ENCODE data around the gene DLGAP4. TPM values are rescaled to one million over a fixed set of nuclear protein-coding genes. Genes with fewer than 3 reads are reported as not detected.

The DLGAP4 gene
- total and polyA plus RNA-seq, 9 of the 15 experiments (the other 6 are each of a cell fraction or from before 2014, with no cell fraction given) = 0.31 to 34.1 (median 4.5) TPM

GRCh38 chr20:36418711-36419110 lies 112.6 kb downstream of the DLGAP4 start:
- H3K4me1 ChIP-seq (replicated peaks in 1 of 2; ENCODE audit: control insufficient read depth in 2 of 2, insufficient read depth in 2 of 2, low read length in 2 of 2) = peaks cover 5 to 8% of the 10 kb centered on the region in 2 experiments; a peak in 2 of 5 replicates
- intact Hi-C loops (cut with micrococcal nuclease) = no loop called here
- H3K36me3 ChIP-seq (ENCODE audit: control insufficient read depth, insufficient read depth, low read length) = no peaks in the 10 kb centered on the region
- H3K9me1 ChIP-seq (ENCODE audit: control insufficient read depth, insufficient read depth, low read length) = no peaks in the 10 kb centered on the region
- ChIA-PET CTCF (ENCODE audit: low intra/inter-chr PET ratio) (no interaction called here), POLR2A (no interaction called here)
- peaks cover 43 to 87% of the 10 kb centered on the region in 2 experiments; a peak in 4 of 5 replicates for H3K27me3 ChIP-seq (ENCODE audit: control insufficient read depth in 2 of 2, insufficient read depth in 2 of 2, low read length in 2 of 2)
- no peak overlapping the region for H2AFZ ChIP-seq (ENCODE audit: low read depth, low read length)
- no TSS peak for BruUV-seq (replicated peaks)
- H3K27ac ChIP-seq (ENCODE audit: extremely low read depth, low read depth, low read length) = no peak overlapping the region
- no peak overlapping the region for H3K4me3 ChIP-seq
- ATAC-seq (no peak), FAIRE-seq (no peak), DNase-seq (ENCODE audit: extremely low read depth in 1 of 4, low spot score in 3 of 4) (no peak)
- H3K79me2 ChIP-seq (ENCODE audit: control insufficient read depth, insufficient read depth, low read length) = no peaks in the 10 kb centered on the region
- H3K9me3 ChIP-seq (replicated peaks; ENCODE audit: control insufficient read depth, insufficient read depth, low read depth, low read length) = no peaks in the 10 kb centered on the region; the same call in 1 of the 2 replicates
- 1% methylated on average over 7 of the region's 7 CpGs for WGBS (ENCODE audit: insufficient coverage, low coverage, missing lambda C conversion rate)
- no peak overlapping the region for H3K9ac ChIP-seq (ENCODE audit: insufficient read depth in 1 of 2, low read depth in 2 of 2, low read length in 2 of 2)
- no peak overlapping the region for H3K4me2 ChIP-seq (ENCODE audit: insufficient read depth, low read length)
- in situ Hi-C loops (cut with MboI) = no loop called here
- no peak for TF ChIP-seq SRSF1 (IDR thresholded peaks at IDR 0.05; ENCODE audit: low read depth, low read length)
- TF ChIP-seq, protein P1, sequence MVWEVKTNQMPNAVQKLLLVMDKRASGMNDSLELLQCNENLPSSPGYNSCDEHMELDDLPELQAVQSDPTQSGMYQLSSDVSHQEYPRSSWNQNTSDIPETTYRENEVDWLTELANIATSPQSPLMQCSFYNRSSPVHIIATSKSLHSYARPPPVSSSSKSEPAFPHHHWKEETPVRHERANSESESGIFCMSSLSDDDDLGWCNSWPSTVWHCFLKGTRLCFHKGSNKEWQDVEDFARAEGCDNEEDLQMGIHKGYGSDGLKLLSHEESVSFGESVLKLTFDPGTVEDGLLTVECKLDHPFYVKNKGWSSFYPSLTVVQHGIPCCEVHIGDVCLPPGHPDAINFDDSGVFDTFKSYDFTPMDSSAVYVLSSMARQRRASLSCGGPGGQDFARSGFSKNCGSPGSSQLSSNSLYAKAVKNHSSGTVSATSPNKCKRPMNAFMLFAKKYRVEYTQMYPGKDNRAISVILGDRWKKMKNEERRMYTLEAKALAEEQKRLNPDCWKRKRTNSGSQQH (CRISPR knock-in tag; IDR thresholded peaks at IDR 0.05) = no peak
- TF ChIP-seq E2F4 (CRISPR knock-in tag; IDR thresholded peaks at IDR 0.05; ENCODE audit: low read depth) = no peak
- no peak for TF ChIP-seq BRD9 (IDR thresholded peaks at IDR 0.05; ENCODE audit: low read depth, partially characterized antibody)
- TF ChIP-seq TEAD4 (IDR thresholded peaks at IDR 0.05; ENCODE audit: low read length) = no peak
- TF ChIP-seq TEAD4 (CRISPR knock-in tag; IDR thresholded peaks at IDR 0.05; ENCODE audit: borderline replicate concordance) = no peak
- peaks cover 6% of the 10 kb centered on the region; the same call in 1 of the 2 replicates for H4K20me1 ChIP-seq (replicated peaks; ENCODE audit: control insufficient read depth, insufficient read depth, low read length)

All from K562 (cell line).